GM10266 (cell line): ENCODE measurements around the gene CTPS1.

Experiments
- DNase-seq: peaks from one replicate; pipeline ENCODE4 v3.0.0; 2012; ENCODE audit errors: extremely low spot score
- CTCF ChIP-seq: IDR thresholded peaks from 2 replicates; pipeline ENCODE4 v1.5.1; 2012; ENCODE audit warnings: mild to moderate bottlenecking, low read depth; ENCODE audit not compliant: control insufficient read depth, insufficient read depth; ENCODE audit errors: missing control alignments

The CTPS1 gene

GRCh38 chr1:40966417-40966816, 13.1 kb upstream of the CTPS1 start:
- no peak for DNase-seq
- no peak for TF ChIP-seq CTCF

- TF ChIP-seq CTCF = no peak
Measured at GRCh38 chr1:40969445-40969844, 10.1 kb upstream of the CTPS1 start.

GRCh38 chr1:40971966-40972365, 7.5 kb upstream of the CTPS1 start:
- TF ChIP-seq CTCF = no peak

More at GRCh38 chr1:40969445-40969844, 10.1 kb upstream of the CTPS1 start:
- DNase-seq = no peak

GRCh38 chr1:40973912-40974311, 5.6 kb upstream of the CTPS1 start:
- DNase-seq = no peak
- no peak for TF ChIP-seq CTCF

More at GRCh38 chr1:40971966-40972365, 7.5 kb upstream of the CTPS1 start:
- DNase-seq = no peak

- TF ChIP-seq CTCF = no peak
- no peak for DNase-seq
Measured at GRCh38 chr1:40974945-40975344, 4.6 kb upstream of the CTPS1 start.

GRCh38 chr1:40976952-40977690, 2.4 kb upstream of the CTPS1 start:
- TF ChIP-seq CTCF = no peak
- DNase-seq = no peak

GRCh38 chr1:40977716-40978115, 1.8 kb upstream of the CTPS1 start:
- DNase-seq = no peak
- no peak for TF ChIP-seq CTCF
